Loucy (cell line): Measurements from ENCODE around the gene DGKB.

Experiments
- H2AFZ ChIP-seq: fragments of 200-600 bp; sonication (generic); 2 replicates; pipeline ENCODE4 v1.6.0; 2016; ENCODE audit warnings: antibody characterized with exemption, mild to moderate bottlenecking, low read length, moderate library complexity
- H3F3A ChIP-seq: fragments of 200-600 bp; 2 replicates; pipeline ENCODE4 v1.6.0; 2016; ENCODE audit warnings: antibody characterized with exemption, low read depth, mild to moderate bottlenecking
- H3K27me3 ChIP-seq: fragments of 200-600 bp; sonication (generic); 2 replicates; pipeline ENCODE4 v1.6.1; 2014; ENCODE audit warnings: low read length, mild to moderate bottlenecking; ENCODE audit not compliant: insufficient read depth, poor library complexity, severe bottlenecking
- H3K36me3 ChIP-seq: fragments of 200-600 bp; sonication (generic); 2 replicates; pipeline ENCODE4 v1.6.1; 2016; ENCODE audit warnings: low read length; ENCODE audit not compliant: insufficient read depth
- H3K4me1 ChIP-seq: fragments of 200-600 bp; sonication (generic); 2 replicates; pipeline ENCODE4 v1.5.1; 2014; ENCODE audit warnings: low read length, mild to moderate bottlenecking; ENCODE audit not compliant: insufficient read depth, poor library complexity, severe bottlenecking
- H3K4me2 ChIP-seq: fragments of 200-600 bp; sonication (generic); 2 replicates; pipeline ENCODE4 v1.6.0; 2014; ENCODE audit warnings: antibody characterized with exemption, low read length, low read depth, mild to moderate bottlenecking; ENCODE audit not compliant: poor library complexity, severe bottlenecking
- H3K4me3 ChIP-seq: fragments of 200-600 bp; sonication (generic); 2 replicates; pipeline ENCODE4 v1.5.1; 2014; ENCODE audit warnings: low read length, mild to moderate bottlenecking, mixed read lengths; ENCODE audit not compliant: poor library complexity, severe bottlenecking
- H3K79me2 ChIP-seq: fragments of 200-600 bp; sonication (generic); 2 replicates; pipeline ENCODE4 v1.6.1; 2014; ENCODE audit warnings: low read length; ENCODE audit not compliant: insufficient read depth
- H3K9ac ChIP-seq: fragments of 200-600 bp; sonication (generic); 2 replicates; pipeline ENCODE4 v1.6.0; 2014; ENCODE audit warnings: mild to moderate bottlenecking, low read depth, low read length, moderate library complexity; ENCODE audit not compliant: poor library complexity, severe bottlenecking
- H3K9me2 ChIP-seq: fragments of 200-600 bp; sonication (generic); replicated peaks from 2 replicates; pipeline ENCODE4 v1.6.1; 2016; ENCODE audit warnings: low read depth, low read length, mixed read lengths
- H3K9me3 ChIP-seq: fragments of 200-600 bp; sonication (generic); 2 replicates; pipeline ENCODE4 v1.6.1; 2014; ENCODE audit warnings: mild to moderate bottlenecking, antibody characterized with exemption, low read length, low read depth; ENCODE audit not compliant: insufficient read depth
- H4K20me1 ChIP-seq: fragments of 200-600 bp; sonication (generic); 2 replicates; pipeline ENCODE4 v1.6.0; 2014; ENCODE audit warnings: antibody characterized with exemption, low read length, mild to moderate bottlenecking; ENCODE audit not compliant: insufficient read depth, poor library complexity, severe bottlenecking
- CTCF ChIP-seq: fragments of 200-600 bp; sonication (generic); conservative IDR thresholded peaks from 2 replicates; pipeline ENCODE4 v1.5.1; 2014; ENCODE audit warnings: mild to moderate bottlenecking, antibody characterized with exemption, low read length
- EZH2phosphoT487 ChIP-seq: fragments of 200-600 bp; IDR thresholded peaks from 2 replicates; pipeline ENCODE4 v1.6.1; 2018; ENCODE audit warnings: antibody characterized with exemption, mild to moderate bottlenecking, moderate library complexity, borderline replicate concordance

DGKB gene

DNA sequence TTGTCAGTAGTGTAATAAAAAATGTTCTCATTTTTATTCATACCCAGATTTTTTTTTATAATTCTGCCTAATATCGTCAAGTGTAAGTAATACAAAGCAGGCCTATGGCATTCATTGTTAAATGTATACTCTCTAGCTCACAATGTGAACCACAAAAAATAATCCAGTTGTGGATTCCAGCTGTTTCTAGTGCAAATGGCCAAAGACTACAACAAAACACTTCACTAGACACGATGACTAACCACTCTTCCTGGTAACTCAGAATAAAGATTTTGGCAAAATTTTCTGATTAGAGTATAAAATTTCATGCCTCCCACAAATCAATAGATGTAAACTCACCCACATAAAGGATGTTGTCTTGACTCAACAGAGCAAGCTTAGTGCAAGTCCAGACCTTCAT lies 396.6 kb downstream of the DGKB start:
- Histone ChIP-seq H3K9ac (no peak overlapping the region), H4K20me1 (no peaks in the 10 kb centered on the region), H3K27me3 (no peaks in the 10 kb centered on the region), H3K79me2 (no peaks in the 10 kb centered on the region), H3K9me2 (no peaks in the 10 kb centered on the region), H3K36me3 (no peaks in the 10 kb centered on the region), H3K4me3 (no peak overlapping the region), H3K9me3 (no peaks in the 10 kb centered on the region), H3K4me2 (no peak overlapping the region), H3F3A (no peaks in the 10 kb centered on the region), H3K4me1 (no peaks in the 10 kb centered on the region), H2AFZ (no peak overlapping the region)
- TF ChIP-seq EZH2phosphoT487 (no peak), CTCF (no peak)

- H2AFZ ChIP-seq: no peak overlapping the region
- no peaks in the 10 kb centered on the region for H3K36me3 ChIP-seq
- no peak overlapping the region for H3K4me2 ChIP-seq
- no peak for TF ChIP-seq CTCF
- no peak for TF ChIP-seq EZH2phosphoT487
- no peaks in the 10 kb centered on the region for H3K27me3 ChIP-seq
- no peaks in the 10 kb centered on the region for H3K79me2 ChIP-seq
- no peaks in the 10 kb centered on the region for H3K9me2 ChIP-seq
- H3K4me3 ChIP-seq: no peak overlapping the region
- no peaks in the 10 kb centered on the region for H4K20me1 ChIP-seq
- no peaks in the 10 kb centered on the region for H3K4me1 ChIP-seq
- no peak overlapping the region for H3K9ac ChIP-seq
- H3F3A ChIP-seq: no peaks in the 10 kb centered on the region
- no peaks in the 10 kb centered on the region for H3K9me3 ChIP-seq
Observed at GRCh38 chr7:14504134-14504533, 398.4 kb downstream of the DGKB start.

DNA sequence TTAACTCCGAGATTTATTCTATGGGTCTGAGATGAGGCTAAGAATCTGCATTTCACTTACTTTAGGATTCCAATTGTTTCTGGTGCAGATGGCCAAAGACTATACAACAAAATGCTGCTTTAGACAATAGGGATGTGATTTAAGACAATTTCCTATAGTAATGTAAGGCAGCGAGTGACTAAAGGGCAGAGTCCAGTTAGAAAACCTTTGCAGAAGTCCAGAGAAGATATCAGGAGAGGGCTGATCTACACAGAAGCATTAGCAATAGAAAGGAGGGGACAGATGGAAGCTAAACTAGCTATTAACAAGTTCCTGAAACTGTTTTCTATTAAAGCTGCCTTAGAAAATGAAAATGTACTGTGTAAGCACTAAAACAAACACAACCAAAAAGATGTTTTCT lies 398.9 kb downstream of the DGKB start:
- H3K9me2 ChIP-seq: no peaks in the 10 kb centered on the region
- no peak overlapping the region for H3K9ac ChIP-seq
- no peaks in the 10 kb centered on the region for H4K20me1 ChIP-seq
- H3K4me1 ChIP-seq: no peaks in the 10 kb centered on the region
- TF ChIP-seq CTCF (no peak), EZH2phosphoT487 (no peak)
- H3F3A ChIP-seq: no peaks in the 10 kb centered on the region
- no peak overlapping the region for H3K4me3 ChIP-seq
- no peaks in the 10 kb centered on the region for H3K79me2 ChIP-seq
- no peaks in the 10 kb centered on the region for H3K36me3 ChIP-seq
- no peak overlapping the region for H3K4me2 ChIP-seq
- no peaks in the 10 kb centered on the region for H3K9me3 ChIP-seq
- no peak overlapping the region for H2AFZ ChIP-seq
- no peaks in the 10 kb centered on the region for H3K27me3 ChIP-seq
